ENCODE data around the gene KLHL30. TPM values are rescaled to one million over a fixed set of nuclear protein-coding genes. Genes with fewer than 3 reads are reported as not detected.

The KLHL30 gene
- total and polyA plus RNA-seq, 2 donors (not counting 1 experiment from before 2014, with no cell fraction given), result 1.2 to 1.6 TPM

- Histone ChIP-seq H3K79me2 (ENCODE audit: control insufficient read depth, insufficient read depth, low read length) (no peaks in the 10 kb centered on the region), H3K4me2 (ENCODE audit: extremely low read depth, insufficient read depth, low read length) (no peak overlapping the region), H3K4me1 (ENCODE audit: control insufficient read depth, extremely low read depth, insufficient read depth, low read length) (peaks cover 27% of the 10 kb centered on the region), H3K9me3 (ENCODE audit: control insufficient read depth, insufficient read depth, low read depth, low read length) (no peaks in the 10 kb centered on the region), H2AFZ (ENCODE audit: low read length) (no peak overlapping the region), H3K36me3 (ENCODE audit: control insufficient read depth, insufficient read depth, low read length) (peaks cover 9% of the 10 kb centered on the region), H3K4me3 (replicated peaks in 1 of 4; ENCODE audit: control extremely low read depth in 1 of 4, insufficient read depth in 1 of 4, low read depth in 3 of 4, low read length in 4 of 4) (no peak overlapping the region), H4K20me1 (ENCODE audit: control insufficient read depth, extremely low read depth, insufficient read depth, low read length) (no peaks in the 10 kb centered on the region), H3K27ac (ENCODE audit: insufficient read depth, low read length) (no peak overlapping the region), H3K27me3 (ENCODE audit: control insufficient read depth, insufficient read depth, low read length) (no peaks in the 10 kb centered on the region), H3K9ac (ENCODE audit: insufficient read depth, low read length) (no peak overlapping the region)
- DNase-seq (ENCODE audit: low read depth in 2 of 2), result no peak
- no peak for TF ChIP-seq EZH2 (IDR thresholded peaks at IDR 0.05; ENCODE audit: low read length, missing control alignments)
- TF ChIP-seq CTCF (conservative IDR thresholded peaks at IDR 0.05 in 1 of 2, IDR thresholded peaks at IDR 0.05 in 1 of 2; ENCODE audit: low read depth in 1 of 2, low read length in 2 of 2), result no peak
Observed at GRCh38 chr2:238165288-238165921, 26.9 kb downstream of the KLHL30 start.

- Histone ChIP-seq H3K9me3 (ENCODE audit: control insufficient read depth, insufficient read depth, low read depth, low read length) (no peaks in the 10 kb centered on the region), H3K9ac (ENCODE audit: insufficient read depth, low read length) (no peak overlapping the region), H3K27ac (ENCODE audit: insufficient read depth, low read length) (no peak overlapping the region), H3K36me3 (ENCODE audit: control insufficient read depth, insufficient read depth, low read length) (peaks cover 11% of the 10 kb centered on the region), H3K4me3 (replicated peaks in 1 of 4; ENCODE audit: control extremely low read depth in 1 of 4, insufficient read depth in 1 of 4, low read depth in 3 of 4, low read length in 4 of 4) (no peak overlapping the region), H3K4me2 (ENCODE audit: extremely low read depth, insufficient read depth, low read length) (no peak overlapping the region), H4K20me1 (ENCODE audit: control insufficient read depth, extremely low read depth, insufficient read depth, low read length) (no peaks in the 10 kb centered on the region), H3K4me1 (ENCODE audit: control insufficient read depth, extremely low read depth, insufficient read depth, low read length) (peaks cover 26% of the 10 kb centered on the region), H3K79me2 (ENCODE audit: control insufficient read depth, insufficient read depth, low read length) (no peaks in the 10 kb centered on the region), H3K27me3 (ENCODE audit: control insufficient read depth, insufficient read depth, low read length) (no peaks in the 10 kb centered on the region), H2AFZ (ENCODE audit: low read length) (no peak overlapping the region)
- TF ChIP-seq EZH2 (IDR thresholded peaks at IDR 0.05; ENCODE audit: low read length, missing control alignments) (no peak), CTCF (conservative IDR thresholded peaks at IDR 0.05 in 1 of 2, IDR thresholded peaks at IDR 0.05 in 1 of 2; ENCODE audit: low read depth in 1 of 2, low read length in 2 of 2) (no peak)
- no peak for DNase-seq (ENCODE audit: low read depth in 2 of 2)
Observed at GRCh38 chr2:238166391-238167343, 28.2 kb downstream of the KLHL30 start.

- Histone ChIP-seq H3K9me3 (ENCODE audit: control insufficient read depth, insufficient read depth, low read depth, low read length) (no peaks in the 10 kb centered on the region), H3K9ac (ENCODE audit: insufficient read depth, low read length) (no peak overlapping the region), H3K79me2 (ENCODE audit: control insufficient read depth, insufficient read depth, low read length) (no peaks in the 10 kb centered on the region), H2AFZ (ENCODE audit: low read length) (no peak overlapping the region), H3K4me3 (replicated peaks in 1 of 4; ENCODE audit: control extremely low read depth in 1 of 4, insufficient read depth in 1 of 4, low read depth in 3 of 4, low read length in 4 of 4) (no peak overlapping the region), H3K36me3 (ENCODE audit: control insufficient read depth, insufficient read depth, low read length) (peaks cover 14% of the 10 kb centered on the region), H4K20me1 (ENCODE audit: control insufficient read depth, extremely low read depth, insufficient read depth, low read length) (no peaks in the 10 kb centered on the region), H3K27me3 (ENCODE audit: control insufficient read depth, insufficient read depth, low read length) (no peaks in the 10 kb centered on the region), H3K4me1 (ENCODE audit: control insufficient read depth, extremely low read depth, insufficient read depth, low read length) (peaks cover 26% of the 10 kb centered on the region), H3K4me2 (ENCODE audit: extremely low read depth, insufficient read depth, low read length) (no peak overlapping the region), H3K27ac (ENCODE audit: insufficient read depth, low read length) (peak overlapping the region; percentile 92)
- no peak for DNase-seq (ENCODE audit: low read depth in 2 of 2)
- no peak for TF ChIP-seq CTCF (conservative IDR thresholded peaks at IDR 0.05 in 1 of 2, IDR thresholded peaks at IDR 0.05 in 1 of 2; ENCODE audit: low read depth in 1 of 2, low read length in 2 of 2)
Observed at GRCh38 chr2:238167344-238167715, 28.9 kb downstream of the KLHL30 start.
